GM21737 (cell line): ENCODE data around the gene CSNK1G1.
"Not testable (repeated sequence)": the region's sequence is repeated elsewhere in the genome, so short reads cannot be mapped to it uniquely, and the experiment has no call there.

Source experiments
- ATAC-seq: cut with Tn5 transposase; IDR thresholded peaks from one replicate; pipeline ENCODE4 v1.9.1; 2021; ENCODE audit warnings: mild to moderate bottlenecking, moderate library complexity; ENCODE audit not compliant: unreplicated experiment

The CSNK1G1 gene

GRCh38 chr15:64247535-64247905 is 108.5 kb downstream of the CSNK1G1 start:
- no peak for ATAC-seq

GRCh38 chr15:64246364-64247189 is 109.4 kb downstream of the CSNK1G1 start:
- peak; percentile 74 for ATAC-seq

- ATAC-seq, result no peak
Observed at GRCh38 chr15:64245405-64245804, 110.6 kb downstream of the CSNK1G1 start.

DNA sequence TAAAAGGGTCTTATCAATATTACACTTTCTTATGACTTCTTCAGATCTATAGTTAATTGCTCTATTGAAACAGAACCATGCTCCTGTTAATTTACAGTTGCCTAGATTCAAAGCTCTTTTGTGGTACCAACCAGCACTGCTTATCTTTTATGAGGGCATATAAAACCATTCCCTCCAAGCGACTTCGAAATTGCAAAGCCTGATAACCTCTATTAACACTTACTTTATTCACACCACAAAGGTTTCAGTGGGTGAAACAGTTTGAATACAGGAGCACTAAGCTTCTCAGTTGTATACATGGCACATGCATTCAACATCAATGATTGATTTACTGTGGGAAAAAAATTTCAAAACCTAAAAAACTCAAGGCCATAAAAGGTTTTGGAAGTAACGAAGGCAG is 118.3 kb downstream of the CSNK1G1 start:
- ATAC-seq, result no peak

DNA sequence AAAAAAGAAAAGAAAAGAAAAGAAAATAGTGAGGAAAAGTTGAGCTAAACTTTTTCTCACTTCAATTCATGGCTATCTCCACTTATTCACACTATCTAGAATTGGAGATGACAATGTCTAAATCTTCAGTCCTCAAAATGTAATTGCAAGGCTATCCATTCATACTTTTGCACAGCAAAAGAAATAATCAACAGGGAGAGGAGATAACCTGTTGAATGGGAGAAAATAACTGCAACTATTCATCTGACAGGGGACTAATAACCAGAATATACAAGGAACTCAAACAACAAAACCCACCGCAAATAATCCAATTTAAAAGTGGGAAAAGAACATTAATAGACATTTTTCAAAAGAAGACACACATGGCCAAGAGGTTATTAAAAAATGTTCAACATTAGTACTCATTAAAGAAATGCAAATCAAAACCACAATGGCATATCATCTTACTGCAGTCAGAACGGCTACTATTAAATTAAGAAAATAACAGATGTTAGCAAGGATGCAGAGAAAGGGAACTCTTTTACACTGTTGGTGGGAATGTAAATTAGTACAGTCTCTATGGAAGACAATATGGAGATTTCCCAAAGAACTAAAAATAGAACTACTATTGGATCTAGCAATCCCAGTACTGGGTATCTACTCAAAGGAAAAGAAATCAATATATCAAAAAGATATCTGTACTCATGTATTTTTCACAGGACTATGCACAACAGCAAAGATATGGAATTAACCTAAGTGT is 119.6 kb downstream of the CSNK1G1 start:
- no peak for ATAC-seq

GRCh38 chr15:64235552-64235951 is 120.4 kb downstream of the CSNK1G1 start:
- no peak for ATAC-seq

DNA sequence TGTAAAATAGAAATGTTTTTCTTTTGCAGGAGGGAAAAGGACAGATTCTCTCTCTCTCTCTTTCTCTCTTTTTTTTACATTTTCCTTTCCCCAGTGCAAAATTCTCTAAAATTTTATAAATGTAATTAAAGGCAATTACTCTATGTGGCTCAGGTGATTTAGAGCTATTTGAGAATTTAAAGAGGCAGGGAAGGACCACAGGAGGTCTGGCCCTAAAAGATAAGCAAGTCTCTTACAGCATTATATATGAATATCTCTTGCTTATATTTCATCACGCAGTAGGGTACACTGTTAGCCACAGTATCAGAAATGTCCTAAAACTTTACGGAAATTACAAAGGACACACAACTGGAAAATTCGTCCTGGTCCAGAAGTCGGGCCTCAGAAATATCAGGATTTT is 122.7 kb downstream of the CSNK1G1 start:
- ATAC-seq, result no peak

DNA sequence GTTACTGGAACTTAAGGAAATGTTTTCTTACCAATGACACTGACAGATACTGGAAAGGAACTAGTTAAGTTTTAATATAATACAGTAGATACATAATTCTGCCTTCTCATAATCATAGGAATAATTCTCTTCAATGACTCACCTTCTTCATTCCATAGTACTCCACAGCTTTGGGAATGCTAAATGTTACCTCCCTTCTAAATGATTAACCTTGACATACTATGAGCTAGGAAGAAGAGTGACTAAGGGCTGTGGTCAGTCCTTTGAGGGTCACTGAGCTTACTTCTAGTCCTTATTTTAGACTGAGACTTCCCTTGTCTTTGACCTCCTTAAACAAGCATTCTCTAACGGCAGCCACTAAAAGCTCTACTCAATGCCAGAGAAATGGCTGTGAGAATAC is 123.6 kb downstream of the CSNK1G1 start:
- no peak for ATAC-seq

GRCh38 chr15:64229129-64229724 is 126.7 kb downstream of the CSNK1G1 start:
- ATAC-seq, result no peak

GRCh38 chr15:64225804-64226203 is 130.2 kb downstream of the CSNK1G1 start:
- no peak for ATAC-seq

DNA sequence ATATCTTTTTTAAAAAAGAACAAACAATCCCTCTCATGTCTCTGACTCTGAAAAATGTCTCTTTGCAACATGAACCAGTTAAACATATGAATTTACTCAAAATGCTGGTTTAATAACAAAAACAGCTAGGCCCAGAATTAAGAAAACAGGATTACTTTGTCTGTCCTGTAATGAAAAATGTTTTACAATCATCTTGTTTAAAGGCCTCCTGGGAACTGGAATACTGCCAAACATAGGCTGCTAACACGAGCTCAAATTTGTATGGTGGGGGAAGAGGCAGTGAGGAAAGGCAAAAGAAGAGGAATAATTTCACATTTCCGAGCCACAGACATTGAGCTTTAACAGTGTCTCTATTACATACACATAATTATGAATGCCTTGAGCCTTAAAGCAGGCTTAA is 131.5 kb downstream of the CSNK1G1 start:
- ATAC-seq, result no peak

- no peak for ATAC-seq
Observed at GRCh38 chr15:64223882-64224281, 132.1 kb downstream of the CSNK1G1 start.

- no peak for ATAC-seq
Observed at GRCh38 chr15:64222573-64223366, 133.2 kb downstream of the CSNK1G1 start.

DNA sequence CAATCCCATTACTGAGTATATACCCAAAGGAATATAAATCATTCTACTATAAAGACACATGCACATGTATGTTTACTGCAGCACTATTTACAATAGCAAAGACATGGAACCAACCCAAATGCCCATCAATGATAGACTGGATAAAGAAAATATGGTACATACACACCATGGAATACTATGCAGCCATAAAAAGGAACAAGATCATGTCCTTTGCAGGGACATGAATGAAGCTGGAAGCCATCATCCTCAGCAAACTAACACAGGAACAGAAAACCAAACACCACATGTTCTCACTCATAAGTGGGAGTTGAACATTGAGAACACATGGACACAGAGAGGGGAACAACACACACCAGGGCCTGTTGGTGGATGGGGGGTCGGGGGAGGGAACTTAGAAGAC is 134.1 kb downstream of the CSNK1G1 start:
- ATAC-seq, result not testable (repeated sequence)

DNA sequence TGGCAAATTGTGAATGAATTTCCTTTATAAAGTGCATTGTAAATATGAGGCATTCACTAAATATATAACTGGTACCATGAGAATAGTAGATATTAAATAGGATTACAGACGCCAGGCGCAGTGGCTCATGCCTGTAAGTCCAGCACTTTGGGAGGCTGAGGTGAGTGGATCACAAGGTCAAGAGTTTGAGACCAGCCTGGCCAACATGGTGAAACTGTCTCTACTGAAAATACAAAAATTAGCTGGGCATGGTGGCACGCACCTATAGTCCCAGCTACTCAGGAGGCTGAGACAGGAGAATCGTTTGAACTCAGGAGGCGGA is 138.6 kb downstream of the CSNK1G1 start:
- ATAC-seq, result not testable (repeated sequence)

GRCh38 chr15:64216730-64217428 is 139.1 kb downstream of the CSNK1G1 start:
- no peak for ATAC-seq

GRCh38 chr15:64216196-64216595 is 139.8 kb downstream of the CSNK1G1 start:
- ATAC-seq, result no peak

DNA sequence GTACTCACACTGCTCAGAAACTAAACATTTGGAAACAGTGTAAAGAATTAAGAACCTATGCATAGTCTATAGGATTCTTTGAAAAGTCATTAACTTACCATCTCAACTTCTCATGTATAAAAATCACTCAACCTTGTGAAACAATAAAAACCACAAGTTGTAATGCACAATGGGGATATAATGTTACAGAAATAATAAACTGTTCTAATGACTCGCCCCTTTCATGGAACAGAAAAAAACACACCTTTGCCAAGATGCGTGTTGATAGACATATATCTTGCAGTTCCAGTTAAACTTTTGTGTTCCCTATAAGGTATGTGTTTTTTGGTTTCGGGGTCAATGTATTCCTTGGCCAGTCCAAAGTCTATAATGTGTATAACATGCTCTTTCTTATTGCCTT is 142.3 kb downstream of the CSNK1G1 start:
- ATAC-seq, result no peak

GRCh38 chr15:64211696-64212095 is 144.3 kb downstream of the CSNK1G1 start:
- ATAC-seq, result no peak

DNA sequence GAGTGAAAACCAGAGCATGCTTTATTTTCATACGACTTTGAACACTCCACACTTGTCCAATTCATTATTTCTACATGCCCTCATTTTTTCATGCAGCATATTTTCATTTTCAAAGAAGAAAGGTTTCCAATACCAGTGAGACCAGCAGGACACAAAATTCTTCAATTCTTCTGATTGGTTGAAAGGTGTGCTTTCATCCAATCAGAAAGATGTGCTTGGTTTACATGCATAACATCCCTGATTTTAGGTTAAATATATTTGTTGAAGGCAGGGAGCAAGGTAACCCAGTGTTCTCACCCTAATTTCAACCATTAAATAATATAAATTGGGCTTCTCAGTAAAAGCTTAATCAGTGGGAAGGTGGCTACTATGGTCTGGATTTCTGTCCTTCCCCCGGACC is 145.6 kb downstream of the CSNK1G1 start:
- no peak for ATAC-seq
